GM21367 (cell line): ENCODE data around the gene VPS37C.

Experiments used
- ATAC-seq: cut with Tn5 transposase; IDR thresholded peaks from one replicate; pipeline ENCODE4 v1.9.1; 2021; ENCODE audit not compliant: unreplicated experiment

The VPS37C gene

DNA sequence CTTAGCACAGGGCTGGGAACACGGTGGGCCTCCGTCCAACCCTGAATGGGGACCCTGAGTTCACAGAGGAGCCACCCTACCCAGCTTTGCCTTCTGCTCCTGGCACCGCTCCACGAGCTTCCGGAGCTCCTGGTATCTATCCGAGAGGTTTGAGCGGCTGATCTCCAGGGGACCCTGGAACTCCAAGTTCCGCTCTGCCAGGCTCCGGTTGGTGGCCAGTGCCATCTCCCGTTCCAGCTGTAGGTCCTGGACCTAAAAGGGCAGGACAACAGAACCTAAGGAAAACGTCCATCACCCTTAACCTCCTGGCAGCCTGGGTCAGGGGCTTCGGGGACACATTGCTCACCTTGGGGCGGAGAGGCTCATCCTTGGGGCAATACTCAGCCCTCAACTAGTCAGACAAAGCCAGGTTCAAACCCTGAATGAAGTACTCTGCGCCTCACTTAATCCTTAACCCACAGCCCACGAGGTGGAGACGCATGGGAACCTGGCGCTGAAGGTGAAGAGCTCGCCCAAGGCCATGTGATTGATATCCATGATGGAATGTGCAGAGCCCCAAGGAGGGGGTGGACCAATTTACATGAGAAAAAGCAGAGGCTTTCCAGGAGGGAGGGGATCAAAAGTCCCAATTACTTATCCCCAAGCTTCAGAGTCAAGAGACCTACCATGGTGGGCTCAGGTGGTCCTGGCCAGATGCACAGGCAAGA is 27.1 kb downstream of the VPS37C start:
- no peak for ATAC-seq

DNA sequence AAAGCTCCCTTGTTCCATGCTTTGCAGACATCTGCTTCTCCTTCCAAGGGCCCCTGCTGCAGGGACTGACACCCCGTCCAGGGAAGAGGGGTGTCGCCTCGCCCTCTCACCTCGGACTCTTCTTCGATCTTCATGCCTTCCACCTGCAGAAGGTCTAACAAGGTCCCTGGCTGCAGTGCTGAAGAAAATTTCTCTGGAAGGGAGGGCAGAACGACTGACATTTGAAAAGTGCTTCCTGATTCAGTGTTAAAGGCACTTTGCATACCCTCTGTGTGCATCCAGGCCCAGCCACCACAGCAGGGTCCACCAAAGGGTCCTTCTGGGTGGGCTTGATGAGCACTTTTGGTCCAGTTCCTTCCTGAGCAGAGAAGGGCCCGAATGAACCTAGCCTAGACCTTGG is 28.1 kb downstream of the VPS37C start:
- no peak for ATAC-seq

DNA sequence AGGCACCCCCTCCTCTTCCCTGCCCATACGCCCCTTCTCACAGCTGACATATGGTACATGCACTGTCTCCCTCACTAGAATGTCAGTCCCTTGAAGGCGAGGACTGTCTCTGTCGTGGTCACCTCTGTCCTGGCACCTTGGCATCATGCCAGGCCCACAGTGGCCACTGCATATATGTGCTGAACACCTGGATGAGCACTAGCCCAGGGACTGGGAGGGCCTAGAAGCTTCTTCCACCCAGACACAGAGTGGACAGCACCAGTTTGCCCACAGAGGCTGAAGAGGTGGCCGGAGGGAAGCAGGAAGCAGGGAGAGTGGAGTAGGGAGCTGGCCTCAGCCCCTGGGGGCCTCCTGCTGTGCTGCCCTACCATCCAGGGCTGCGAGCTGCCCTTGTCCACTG is 28.6 kb downstream of the VPS37C start:
- ATAC-seq = no peak

DNA sequence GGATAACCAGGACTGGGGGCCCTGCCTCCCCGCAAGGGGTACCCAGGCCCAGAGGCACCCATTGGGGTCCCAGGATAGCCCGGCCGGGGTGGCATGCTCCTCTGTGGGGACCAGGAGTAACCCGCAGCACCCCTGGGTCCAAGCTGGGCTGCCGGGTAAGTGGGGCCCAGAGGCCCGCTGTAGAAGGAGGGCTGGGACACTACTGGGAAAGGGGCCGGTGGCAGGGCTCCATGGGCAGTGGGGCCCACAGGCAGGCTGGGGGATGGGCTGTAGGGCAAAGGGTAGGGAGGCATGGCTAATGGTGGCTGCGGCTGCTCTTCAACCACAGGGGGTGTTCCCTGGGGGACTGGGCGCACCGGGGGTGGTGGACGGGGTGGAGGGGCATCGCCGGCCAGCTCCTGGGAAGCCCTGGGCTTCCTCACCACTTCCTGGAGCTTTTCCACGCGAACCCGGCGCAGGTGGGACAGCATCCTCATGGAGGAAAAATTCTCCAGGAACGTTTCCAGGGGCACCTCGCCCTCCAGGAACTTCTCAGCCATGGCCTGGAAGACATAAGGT is 29.1 kb downstream of the VPS37C start:
- no peak for ATAC-seq

DNA sequence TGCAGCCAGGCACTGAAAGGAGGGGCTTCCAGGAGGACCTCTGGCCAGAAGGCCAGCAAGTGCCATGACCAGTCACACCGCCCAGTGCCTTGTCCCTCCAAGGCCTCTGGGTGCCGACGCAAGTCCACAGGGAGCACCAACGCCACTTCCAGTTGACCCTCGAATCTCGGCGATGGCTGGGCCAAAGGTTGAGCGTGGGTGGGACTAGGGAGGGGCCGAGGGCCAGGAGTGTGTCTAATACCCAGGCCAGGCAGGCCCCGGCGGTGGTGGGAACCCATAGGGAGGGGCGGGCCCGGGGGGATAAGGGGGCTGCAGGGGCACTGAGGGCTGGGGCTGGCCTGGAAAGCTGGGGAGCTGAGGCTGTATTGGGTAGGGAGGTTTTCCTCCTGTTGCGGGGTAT is 29.6 kb downstream of the VPS37C start:
- ATAC-seq = no peak

DNA sequence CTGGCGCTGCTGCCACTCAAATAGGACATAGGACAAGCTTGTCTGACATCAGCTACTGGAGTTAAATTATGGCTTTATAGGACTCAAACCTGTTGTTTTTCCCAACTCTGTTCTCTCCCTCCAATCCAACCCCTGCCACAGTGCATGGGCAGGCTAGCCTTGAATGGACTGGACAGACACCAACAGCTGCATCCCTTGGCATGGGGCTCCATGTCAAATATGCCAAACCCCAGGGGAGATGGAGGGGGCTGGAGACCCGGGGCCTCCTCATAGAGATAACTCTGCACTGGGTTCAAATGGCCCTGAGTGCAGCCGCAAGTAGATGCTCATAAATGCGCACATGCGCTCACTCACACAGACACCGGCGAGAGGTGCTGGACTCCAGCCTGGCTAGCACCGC is 30.0 kb downstream of the VPS37C start:
- ATAC-seq = no peak

DNA sequence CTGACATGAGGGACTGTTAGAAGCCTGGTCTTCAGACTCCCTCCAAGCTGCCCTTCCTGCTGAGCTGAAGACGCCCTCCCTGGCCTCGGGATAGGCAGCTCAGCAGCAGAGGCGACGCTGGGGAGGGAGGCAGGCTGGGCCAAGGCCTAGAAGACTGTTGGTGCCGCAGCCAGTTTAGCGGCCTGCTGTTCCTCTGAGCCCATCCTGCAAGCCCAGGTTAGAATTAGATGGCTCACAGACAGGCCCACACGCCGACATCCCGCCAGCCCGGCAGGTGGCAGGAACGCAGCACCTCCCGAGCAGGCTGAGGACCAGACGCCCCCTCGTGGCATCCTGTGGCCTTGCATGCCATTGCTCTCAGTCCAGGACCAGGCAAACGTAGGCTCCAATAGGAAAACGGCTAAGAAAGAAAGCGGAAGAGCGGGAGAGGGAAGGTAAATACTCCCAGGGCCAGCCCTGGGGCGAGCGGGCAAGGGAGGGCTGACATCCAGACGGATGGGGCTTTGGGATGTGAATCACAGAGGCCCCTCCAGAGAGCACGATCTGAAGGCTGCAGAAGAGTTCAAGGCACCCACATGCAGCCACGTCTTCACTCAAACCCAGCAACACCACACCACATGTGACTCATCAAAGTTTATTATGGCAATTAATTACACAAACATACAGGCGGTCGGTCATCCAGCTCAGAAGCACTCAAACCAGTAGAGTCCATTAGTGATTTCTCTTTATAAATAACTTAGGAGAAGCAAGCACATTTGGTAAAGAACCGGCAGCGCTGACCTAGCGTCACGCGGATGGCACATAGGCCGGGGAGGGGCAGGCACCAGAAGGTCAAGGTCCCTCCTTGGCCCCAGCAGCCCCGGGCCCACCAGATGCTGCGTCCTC is 31.3 kb downstream of the VPS37C start:
- peak; percentile 71 for ATAC-seq

DNA sequence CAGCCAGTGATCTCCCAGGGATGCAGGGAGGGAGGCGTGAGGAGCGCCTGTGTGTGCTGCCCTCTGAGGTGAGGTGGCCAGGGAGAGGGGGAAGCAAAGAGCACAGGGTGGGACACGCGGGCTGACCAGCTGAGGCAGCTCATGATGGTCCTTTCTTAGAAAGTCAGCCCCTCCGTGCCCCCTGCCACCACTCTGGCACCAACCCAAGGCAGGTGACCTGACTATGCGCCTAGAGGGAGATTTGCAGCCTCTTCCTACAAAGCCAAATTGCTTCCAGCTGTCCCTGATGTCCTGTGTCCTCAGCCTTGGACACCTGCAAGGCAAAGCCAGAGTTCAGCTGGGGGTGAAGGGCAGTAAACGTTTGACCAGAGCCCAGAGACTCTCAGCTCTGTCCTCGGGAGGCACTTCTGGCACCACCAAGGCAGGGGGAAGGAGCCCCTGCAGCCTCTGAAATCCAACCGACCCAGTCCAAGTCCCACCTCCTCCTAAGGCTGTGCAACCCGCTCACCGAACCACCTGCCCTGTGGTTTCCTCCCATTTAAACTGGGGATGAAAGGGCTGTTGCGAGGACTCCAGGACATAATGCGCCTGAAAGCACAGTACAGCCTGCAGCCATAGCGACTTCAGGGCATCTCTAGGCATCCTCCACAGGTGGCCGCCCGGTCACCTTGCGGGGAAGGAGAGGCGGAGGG is 32.1 kb downstream of the VPS37C start:
- no peak for ATAC-seq

DNA sequence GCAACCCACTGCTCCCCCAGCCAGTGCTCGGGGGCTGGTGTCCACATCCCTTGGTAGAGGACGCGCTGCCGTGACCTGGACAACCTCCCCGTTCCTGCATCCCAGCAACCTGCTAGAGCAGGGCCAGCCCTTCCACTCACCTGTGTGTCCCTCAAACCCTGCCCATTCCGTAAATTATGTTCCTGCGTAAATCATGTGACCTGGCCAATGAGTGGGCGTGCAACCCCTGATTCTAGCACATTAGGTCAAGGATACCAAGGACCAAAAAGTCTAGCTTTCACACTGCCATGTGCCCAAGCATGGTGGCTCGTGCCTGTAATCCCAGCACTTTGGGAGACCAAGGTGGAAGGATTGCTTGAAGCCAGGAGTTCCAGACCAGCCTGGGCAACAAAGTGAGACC is 33.2 kb downstream of the VPS37C start:
- ATAC-seq = no peak

DNA sequence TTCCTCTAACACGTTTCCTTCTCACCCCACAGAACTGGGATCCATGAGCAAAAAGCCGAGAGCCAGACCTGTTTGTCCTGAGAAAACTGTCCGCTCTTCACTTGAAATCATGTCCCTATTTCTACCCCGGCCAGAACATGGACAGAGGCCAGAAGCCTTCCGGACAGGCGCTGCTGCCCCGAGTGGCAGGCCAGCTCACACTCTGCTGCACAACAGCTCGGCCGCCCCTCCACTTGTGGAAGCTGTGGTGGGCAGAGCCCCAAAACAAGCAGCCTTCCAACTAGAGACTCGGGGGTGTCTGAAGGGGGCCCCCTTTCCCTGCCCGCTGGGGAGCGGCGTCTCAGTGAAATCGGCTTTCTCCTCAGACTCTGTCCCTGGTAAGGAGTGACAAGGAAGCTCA is 35.0 kb downstream of the VPS37C start:
- ATAC-seq = no peak

DNA sequence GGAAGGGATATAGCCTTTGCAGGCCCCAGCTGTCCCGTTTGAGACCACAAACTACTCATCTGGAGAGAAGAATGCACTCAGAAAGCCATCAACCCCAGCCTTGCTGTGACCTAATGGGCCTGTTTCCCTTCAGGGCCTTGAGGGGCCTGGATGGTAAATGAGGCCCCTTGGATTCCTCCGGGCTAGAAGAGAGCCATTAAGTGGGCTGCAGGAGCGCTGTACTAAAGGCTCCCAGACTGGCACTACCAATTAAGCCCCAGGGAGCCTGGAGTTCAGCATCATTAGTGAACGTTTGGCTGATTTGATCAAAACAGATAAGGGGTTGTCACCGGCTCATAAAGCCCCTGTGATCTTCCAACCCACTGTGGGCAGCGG is 35.9 kb downstream of the VPS37C start:
- ATAC-seq = no peak

DNA sequence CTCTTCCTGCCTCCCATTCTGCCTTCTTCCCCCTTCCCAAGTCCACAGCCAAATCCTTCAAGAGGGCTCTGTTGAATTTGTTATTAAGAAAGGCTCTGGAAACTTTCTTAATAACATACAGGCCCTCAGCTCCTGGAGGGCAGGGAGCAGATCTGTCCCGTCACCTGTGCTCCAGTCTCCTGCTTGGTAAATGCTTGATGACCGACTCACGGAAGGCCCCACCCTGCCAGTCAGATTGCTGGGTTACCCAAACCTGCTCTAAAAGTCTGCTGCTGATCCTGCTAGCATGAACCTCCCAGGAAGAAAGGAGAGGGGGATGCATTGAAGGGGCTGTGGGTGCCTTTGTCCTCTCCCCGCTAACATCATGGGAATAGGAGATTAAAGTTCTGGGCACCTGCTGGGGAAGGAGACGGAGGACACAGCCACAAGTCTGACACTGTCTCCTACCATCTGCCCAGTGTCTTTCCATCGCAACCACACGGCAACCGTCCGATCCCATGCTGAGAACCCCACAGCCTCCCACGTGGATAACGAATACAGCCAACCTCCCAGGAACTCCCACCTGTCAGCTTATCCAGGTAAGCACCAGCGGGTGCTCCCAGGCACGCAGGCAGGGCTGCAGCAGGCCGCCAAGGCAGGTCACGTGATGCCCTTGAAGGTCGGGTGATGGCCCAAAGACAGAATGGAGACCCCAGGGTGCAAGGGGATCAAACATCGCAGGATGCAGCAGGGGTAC is 36.5 kb downstream of the VPS37C start:
- ATAC-seq = no peak

DNA sequence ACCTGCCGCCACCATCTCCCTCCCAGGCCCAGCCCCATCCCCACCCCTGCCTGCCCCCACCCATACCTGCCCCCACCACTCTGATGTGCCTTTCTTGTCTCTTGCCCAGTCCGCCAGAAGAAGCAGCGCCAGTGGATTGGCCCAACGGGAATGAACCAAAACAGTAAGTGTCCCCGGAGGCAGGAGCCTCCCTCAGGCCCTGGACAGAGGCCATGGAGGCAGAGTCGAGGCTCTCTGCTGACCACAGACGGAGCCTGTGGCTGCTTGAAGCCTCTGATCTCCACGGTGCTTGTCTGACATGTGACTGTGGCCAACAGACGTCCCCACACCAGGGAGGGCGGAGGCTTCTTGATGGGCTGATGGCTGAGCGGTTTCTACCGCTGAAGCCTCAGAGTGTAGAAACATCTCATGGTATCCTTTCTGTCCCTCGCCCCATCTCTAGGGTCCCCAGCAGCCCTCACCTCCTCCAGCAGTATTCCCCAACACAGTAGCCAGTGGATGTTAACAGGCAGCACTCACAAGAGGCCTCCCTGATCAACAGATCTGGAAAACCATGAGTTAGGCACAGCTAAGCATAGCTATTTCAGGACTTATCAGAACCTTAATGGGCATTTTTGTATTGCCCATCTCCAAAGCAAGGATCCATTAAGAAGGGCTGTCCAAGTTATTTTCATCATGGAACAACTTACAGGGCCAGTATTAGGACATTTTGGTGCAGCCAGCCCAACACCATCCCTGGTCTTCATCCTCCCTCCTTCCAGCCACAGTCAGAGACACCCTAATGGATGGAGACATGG is 37.3 kb downstream of the VPS37C start:
- no peak for ATAC-seq

DNA sequence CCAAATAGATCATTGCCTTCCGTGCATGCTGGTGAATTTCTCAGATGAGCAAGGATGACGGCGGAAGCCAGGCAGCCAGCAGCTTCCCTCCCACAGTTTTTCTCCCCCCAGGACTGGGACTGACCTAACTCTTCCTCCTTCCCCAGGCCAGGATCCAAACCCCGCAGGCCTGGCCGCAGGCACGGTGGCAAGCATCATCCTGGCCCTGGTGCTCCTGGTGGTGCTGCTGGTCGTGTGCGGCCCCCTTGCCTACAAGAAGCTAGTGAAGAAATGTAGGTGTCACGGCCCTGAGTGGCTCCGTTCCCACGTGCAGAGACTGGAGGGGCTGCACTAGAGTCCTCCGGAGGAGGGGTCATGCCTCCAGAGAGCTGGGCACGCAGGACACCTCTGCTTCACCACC is 38.5 kb downstream of the VPS37C start:
- ATAC-seq = no peak

DNA sequence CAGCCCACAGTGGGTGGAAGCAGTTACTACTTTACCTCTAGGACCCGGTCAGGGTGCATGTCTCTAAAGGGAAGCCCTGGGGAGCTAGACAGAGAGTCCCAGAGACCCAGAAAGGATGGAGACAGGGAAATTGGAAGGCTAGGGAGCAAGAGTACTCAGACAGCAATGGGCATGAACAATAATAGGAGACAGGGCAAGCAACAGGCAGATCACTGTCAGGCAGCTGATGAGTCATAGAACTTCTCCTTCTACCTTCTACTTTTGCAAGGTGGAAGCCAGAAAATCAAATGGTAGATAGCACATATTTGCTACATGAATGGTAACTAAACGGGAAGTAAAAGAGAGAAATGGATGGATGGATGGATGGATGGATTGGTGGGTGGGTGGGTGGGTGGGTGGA is 39.3 kb downstream of the VPS37C start:
- ATAC-seq = no peak

DNA sequence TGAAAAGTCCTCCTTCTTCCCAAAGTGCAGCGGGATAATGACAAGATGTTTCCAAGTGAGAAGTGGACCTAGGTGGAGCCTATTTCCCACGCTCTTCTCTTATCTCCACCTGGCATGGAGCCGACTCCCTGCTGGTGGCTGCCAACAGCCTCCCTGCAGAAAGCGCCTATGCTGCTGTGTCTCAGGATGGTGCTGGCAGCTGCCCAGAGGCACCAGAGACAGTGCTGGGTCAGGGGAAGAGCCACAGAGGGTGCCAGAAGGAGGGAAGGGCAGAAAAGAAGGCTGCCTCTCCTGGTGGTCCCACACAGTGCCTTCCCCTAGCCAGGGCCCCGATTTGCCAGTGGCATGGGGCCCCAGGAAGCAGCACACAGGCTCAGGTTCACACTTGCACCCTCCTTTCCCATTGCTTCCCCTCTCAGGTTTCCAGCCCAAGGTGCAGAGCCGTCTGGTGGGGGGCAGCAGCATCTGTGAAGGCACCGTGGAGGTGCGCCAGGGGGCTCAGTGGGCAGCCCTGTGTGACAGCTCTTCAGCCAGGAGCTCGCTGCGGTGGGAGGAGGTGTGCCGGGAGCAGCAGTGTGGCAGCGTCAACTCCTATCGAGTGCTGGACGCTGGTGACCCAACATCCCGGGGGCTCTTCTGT is 39.9 kb downstream of the VPS37C start:
- ATAC-seq = no peak

DNA sequence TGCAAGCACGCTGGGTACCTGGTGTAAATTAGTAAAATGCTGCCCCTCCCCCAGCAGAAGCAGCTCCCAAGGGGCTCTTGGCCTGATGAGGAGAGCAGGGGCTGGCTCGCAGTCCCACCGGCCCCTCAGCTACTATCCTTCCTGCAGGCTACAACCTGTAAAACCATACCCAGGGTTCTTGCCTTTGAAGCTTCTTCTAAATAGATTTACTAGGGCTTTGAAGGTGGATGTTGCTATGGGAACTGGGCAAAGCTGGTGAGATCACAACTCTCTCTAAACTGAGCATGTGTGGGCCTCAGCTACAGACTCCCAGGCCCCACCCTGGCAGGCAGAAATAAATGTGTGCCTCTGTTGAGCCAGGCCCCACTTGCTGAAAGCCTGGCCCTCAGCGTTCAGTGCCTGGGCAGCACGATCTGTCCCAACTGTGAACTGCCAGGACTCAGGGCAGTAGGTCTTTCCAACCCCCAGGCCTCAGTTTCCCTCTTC is 40.5 kb downstream of the VPS37C start:
- ATAC-seq = no peak

DNA sequence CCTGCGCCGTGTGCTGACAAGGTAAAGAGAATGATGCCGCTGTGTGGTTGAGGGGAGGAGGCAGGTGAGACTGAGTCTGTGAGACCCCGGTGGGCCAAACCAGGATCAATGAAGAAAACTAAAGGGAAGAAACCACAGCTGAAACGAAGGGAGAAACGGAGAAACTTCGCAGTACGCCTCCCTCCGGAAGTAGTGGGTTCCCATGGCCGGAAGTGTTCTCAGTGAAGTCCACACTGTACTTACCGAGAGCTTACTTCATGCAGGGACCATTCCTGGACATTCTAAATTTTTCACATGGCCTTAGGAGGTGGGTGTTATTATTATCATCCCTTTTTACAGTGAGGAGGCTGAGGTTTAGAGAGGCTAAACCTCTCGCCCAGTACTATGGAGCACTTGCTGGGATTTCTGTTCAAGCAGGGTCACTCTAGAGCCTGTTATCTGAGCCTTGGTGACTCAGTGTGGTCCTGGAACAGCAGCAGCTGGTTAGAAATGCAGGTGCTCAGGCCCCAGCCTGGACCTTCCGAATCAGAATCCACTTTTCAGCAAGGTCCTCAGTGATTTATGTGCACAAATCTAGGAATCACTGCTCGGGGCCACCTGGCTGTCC is 41.0 kb downstream of the VPS37C start:
- ATAC-seq = no peak

DNA sequence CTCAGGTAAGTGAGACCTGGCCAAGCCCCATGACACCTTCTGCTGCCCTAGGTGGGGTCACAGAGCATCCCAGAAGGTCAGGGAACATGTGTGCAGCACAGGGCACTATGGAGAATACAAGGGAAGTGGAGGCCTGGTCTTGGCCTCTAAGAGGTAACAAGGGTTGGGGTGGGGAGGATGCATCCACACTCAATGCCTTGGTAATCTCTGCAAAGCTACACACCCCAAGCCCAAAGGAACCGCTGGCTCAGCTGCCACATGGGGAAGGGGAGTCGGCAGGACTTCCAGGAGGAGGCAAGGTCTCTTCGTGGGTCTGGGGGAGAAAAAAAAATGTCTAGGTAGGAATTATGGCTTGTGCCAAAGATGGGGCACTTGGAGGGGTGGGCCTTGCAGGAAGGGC is 41.7 kb downstream of the VPS37C start:
- no peak for ATAC-seq
